GM12801 (cell line): ENCODE data around the gene IQCN.

ENCODE experiments used
- TF ChIP-seq, protein P1 (sequence below): IDR thresholded peaks from one replicate; pipeline ENCODE4 v1.5.1; 2011; ENCODE audit warnings: control low read depth; ENCODE audit not compliant: insufficient read length; ENCODE audit errors: extremely low read depth

Gene IQCN

DNA sequence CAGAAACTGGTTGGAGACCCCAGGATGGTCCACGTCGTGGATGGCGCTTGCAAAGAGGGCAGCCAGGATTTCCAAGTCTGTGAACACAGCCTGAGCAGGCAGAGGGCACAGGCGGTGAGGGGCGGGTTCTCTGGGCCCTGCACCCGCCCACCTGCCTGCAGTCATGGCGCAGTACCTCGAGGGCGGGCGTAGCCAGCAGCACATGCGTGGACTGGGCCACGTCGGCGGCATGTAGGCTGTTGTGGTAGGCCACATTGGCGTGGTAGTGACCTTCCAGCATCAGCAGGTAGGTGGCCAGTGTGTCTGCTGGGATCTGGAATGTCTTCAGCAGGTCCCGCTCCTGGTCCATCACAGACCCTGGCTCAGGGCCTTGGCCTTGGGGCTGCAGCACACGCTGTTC, 56.1 kb downstream of the IQCN start:
- TF ChIP-seq, protein P1, sequence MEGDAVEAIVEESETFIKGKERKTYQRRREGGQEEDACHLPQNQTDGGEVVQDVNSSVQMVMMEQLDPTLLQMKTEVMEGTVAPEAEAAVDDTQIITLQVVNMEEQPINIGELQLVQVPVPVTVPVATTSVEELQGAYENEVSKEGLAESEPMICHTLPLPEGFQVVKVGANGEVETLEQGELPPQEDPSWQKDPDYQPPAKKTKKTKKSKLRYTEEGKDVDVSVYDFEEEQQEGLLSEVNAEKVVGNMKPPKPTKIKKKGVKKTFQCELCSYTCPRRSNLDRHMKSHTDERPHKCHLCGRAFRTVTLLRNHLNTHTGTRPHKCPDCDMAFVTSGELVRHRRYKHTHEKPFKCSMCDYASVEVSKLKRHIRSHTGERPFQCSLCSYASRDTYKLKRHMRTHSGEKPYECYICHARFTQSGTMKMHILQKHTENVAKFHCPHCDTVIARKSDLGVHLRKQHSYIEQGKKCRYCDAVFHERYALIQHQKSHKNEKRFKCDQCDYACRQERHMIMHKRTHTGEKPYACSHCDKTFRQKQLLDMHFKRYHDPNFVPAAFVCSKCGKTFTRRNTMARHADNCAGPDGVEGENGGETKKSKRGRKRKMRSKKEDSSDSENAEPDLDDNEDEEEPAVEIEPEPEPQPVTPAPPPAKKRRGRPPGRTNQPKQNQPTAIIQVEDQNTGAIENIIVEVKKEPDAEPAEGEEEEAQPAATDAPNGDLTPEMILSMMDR: no peak

DNA sequence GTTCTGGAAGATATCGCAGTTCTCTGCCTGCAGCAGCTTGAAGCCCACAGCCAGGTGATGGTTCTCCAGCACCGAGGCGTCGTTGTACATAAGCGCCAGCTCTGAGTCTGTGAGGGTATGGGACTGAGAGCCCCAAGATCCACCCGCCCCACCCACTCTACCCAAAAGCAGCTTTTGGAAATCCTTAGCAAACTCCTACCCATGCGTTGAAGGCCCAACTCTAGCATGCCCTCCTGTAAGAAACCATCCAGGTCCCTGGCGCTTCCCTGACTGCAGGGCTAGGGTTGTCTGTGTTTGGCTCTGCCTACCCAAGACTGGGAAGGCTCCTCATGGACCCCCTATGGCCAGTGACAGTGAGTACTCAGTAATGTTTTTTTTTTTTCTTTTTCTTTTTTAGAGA, 57.5 kb downstream of the IQCN start:
- TF ChIP-seq, protein P1: no peak

DNA sequence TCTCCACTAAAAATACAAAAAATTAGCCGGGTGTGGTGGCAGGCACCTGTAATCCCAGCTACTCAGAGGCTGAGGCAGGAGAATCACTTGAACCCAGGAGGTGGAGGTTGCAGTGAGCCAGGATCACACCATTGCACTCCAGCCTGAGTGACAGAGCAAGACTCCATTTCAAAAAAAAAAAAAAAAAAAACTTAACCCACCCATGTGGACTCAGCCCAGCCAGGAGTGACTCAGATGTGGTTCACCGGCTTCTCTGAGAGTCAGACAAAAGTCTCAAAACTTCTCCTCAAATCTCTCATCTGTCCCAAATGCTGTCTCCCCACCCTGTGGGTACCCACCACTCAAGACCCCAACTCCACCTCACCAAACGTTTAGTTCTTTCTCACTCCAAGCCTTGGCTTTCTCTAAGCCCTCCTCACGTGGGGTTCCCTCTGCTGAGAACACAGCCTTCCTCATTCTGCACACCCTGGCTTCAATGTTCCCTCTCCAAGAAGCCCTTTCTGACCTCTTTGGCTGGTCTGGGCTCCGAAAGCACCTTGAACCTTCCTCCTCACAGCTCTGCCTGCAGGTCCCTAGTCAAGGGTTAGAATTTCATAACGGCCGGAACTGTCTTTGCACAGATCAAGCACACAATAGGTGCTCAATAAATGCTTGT, 59.3 kb downstream of the IQCN start:
- TF ChIP-seq, protein P1: no peak

DNA sequence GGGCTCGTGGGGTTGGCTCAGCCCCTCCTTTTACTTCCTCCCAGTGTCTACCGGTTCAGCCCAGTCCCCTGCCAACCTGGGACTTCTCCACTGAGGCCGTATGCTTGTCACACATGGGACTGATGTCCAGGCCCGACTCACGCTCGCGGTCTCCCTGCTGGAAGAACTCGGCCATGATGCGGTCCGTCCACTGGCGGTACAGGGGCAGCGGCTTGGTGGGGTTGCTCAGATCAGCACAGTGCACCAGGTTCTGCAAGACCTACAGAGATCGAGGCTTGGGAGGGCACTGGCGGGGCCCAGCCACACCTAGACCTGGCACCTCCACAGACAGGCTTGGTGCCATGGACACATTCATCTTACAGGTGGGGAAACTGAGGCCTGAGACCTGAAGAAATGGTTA, 62.6 kb downstream of the IQCN start:
- TF ChIP-seq, protein P1: no peak

DNA sequence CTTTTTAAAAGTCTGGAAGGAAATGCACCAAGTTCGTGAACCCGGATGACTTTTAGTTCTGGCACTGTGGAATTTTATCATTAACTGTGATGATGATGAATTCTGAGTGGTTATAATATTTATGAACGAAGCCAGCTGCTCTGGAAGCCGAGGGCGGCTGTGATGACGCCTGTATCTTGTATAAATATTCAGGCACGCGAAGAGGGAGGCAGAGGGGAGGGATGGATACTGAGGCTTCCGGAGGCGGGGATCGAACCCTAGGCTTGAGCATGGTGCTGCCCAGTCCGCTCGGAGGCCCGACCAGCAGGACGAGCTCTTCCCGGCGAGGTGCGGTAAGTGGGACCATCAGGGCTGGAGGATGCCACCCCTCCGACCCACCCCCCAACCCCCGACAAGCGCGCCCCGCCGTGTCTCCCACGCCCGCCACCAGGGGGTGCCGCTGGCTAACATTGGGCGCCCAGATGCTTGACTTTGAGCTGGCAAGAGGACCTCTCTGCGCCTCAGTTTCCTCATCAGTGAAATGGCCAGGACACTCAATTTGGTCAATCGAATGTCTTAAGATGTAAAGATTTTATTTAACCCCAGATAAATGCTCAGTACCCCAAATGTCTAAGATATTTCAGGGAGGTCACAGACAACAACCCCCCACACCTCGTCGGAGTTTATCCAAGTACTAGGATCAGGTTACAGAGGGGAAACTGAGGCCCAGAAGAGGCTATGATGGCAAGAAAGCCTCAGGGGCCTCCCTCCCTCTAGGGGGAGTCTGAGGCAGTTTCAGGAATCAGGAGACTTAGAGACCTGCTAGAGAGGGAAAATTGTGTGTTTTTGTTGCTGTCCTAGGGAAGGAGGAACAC, 65.9 kb downstream of the IQCN start:
- TF ChIP-seq, protein P1: no peak
